ENCODE data around the gene PTPN6.

DNA sequence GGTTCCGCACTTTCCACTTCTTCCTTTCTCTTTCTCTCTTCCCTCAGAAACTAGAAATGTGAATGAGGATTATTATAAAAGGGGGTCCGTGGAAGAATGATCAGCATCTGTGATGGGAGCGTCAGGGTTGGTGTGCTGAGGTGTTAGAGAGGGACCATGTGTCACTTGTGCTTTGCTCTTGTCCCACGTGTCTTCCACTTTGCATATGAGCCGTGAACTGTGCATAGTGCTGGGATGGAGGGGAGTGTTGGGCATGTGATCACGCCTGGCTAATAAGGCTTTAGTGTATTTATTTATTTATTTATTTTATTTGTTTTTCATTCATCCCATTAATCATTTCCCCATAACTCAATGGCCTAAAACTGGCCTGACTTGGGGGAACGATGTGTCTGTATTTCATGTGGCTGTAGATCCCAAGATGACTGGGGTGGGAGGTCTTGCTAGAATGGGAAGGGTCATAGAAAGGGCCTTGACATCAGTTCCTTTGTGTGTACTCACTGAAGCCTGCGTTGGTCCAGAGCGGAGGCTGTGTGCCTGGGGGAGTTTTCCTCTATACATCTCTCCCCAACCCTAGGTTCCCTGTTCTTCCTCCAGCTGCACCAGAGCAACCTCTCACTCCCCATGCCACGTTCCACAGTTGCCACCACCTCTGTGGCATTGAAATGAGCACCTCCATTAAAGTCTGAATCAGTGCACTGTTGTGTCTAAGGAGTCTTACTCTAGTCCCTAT, 28.0 kb upstream of the PTPN6 start:
- TF ChIP-seq POLR2AphosphoS5 (IDR thresholded peaks at IDR 0.05; ENCODE audit: low read depth, low read length) (no peak), SIN3A (IDR thresholded peaks at IDR 0.05; ENCODE audit: borderline replicate concordance, insufficient read depth, low read depth, low read length) (no peak), TCF7L2 (IDR thresholded peaks at IDR 0.05; ENCODE audit: low read depth, low read length) (no peak)
- TF ChIP-seq, protein P1, sequence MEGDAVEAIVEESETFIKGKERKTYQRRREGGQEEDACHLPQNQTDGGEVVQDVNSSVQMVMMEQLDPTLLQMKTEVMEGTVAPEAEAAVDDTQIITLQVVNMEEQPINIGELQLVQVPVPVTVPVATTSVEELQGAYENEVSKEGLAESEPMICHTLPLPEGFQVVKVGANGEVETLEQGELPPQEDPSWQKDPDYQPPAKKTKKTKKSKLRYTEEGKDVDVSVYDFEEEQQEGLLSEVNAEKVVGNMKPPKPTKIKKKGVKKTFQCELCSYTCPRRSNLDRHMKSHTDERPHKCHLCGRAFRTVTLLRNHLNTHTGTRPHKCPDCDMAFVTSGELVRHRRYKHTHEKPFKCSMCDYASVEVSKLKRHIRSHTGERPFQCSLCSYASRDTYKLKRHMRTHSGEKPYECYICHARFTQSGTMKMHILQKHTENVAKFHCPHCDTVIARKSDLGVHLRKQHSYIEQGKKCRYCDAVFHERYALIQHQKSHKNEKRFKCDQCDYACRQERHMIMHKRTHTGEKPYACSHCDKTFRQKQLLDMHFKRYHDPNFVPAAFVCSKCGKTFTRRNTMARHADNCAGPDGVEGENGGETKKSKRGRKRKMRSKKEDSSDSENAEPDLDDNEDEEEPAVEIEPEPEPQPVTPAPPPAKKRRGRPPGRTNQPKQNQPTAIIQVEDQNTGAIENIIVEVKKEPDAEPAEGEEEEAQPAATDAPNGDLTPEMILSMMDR (IDR thresholded peaks at IDR 0.05): no peak
- TF ChIP-seq, protein P2, sequence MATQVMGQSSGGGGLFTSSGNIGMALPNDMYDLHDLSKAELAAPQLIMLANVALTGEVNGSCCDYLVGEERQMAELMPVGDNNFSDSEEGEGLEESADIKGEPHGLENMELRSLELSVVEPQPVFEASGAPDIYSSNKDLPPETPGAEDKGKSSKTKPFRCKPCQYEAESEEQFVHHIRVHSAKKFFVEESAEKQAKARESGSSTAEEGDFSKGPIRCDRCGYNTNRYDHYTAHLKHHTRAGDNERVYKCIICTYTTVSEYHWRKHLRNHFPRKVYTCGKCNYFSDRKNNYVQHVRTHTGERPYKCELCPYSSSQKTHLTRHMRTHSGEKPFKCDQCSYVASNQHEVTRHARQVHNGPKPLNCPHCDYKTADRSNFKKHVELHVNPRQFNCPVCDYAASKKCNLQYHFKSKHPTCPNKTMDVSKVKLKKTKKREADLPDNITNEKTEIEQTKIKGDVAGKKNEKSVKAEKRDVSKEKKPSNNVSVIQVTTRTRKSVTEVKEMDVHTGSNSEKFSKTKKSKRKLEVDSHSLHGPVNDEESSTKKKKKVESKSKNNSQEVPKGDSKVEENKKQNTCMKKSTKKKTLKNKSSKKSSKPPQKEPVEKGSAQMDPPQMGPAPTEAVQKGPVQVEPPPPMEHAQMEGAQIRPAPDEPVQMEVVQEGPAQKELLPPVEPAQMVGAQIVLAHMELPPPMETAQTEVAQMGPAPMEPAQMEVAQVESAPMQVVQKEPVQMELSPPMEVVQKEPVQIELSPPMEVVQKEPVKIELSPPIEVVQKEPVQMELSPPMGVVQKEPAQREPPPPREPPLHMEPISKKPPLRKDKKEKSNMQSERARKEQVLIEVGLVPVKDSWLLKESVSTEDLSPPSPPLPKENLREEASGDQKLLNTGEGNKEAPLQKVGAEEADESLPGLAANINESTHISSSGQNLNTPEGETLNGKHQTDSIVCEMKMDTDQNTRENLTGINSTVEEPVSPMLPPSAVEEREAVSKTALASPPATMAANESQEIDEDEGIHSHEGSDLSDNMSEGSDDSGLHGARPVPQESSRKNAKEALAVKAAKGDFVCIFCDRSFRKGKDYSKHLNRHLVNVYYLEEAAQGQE (IDR thresholded peaks at IDR 0.05; ENCODE audit: insufficient read depth in 1 of 2, low read depth in 2 of 2, low read length in 1 of 2): no peak

Measured in Panc1 (cell line).